Measurements from ENCODE around the gene ZNF823.
A peak's percentile ranks its signal among the peaks of the same experiment; 100 is the strongest.
"Not testable (repeated sequence)": the region's sequence is repeated elsewhere in the genome, so short reads cannot be mapped to it uniquely, and the experiment has no call there.

The ZNF823 gene

DNA sequence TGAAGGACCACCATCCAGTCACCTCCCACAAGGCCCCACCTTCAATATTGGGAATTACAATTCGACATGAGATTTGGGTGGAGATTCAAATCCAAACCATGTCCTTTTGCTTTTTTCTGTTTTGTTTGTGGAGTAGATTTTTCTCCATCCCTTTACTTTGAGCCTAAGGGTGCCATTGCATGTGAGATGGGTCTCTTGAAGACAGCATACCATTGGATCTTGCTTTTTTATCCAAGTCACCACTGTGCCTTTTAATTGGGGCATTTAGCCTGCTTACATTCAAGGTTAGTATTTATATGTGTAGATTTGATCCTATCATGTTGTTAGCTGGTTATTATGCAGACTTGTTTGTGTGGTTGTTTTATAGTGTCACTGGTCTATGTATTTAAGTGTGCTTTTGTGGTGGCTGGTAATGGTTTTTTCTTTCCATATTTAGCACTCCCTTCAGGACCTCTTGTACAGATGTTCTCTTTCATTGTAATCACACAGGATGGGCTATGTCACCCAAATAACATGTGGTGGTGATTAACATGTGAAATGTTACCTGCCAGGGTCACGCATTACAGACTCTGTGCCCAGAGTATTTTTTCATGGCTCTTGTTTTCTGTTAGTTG is 58.0 kb downstream of the ZNF823 start:
- no peak for DNase-seq (ENCODE audit: low read depth in 2 of 2)

- DNase-seq (ENCODE audit: low read depth in 2 of 2): no peak
Observed at GRCh38 chr19:11678504-11678903, 60.2 kb downstream of the ZNF823 start.

GRCh38 chr19:11676661-11677600 is 61.8 kb downstream of the ZNF823 start:
- not testable (repeated sequence) for DNase-seq (ENCODE audit: low read depth in 2 of 2)

GRCh38 chr19:11675569-11675968 is 63.2 kb downstream of the ZNF823 start:
- no peak for DNase-seq (ENCODE audit: low read depth in 2 of 2)

DNA sequence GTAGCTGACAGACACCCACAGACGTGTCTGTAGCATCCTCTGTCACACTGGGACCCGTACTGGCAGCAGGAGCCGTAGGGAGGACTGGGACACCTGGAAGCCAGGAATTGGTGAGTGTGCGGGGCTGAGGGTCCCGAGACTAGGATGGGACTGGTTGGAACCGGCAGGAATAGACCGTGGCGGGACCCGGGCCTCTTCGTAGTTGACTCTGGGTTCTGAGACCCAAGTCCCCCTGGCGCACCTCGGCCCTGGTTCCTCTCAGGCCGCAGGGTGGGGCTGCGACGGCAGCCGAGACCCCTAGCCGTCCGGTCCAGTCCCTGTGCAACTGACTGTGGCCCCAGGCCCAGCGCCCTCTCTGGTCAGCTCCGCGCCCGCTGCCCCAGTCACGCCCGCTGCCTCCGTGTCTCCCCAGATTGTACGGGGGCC is 64.7 kb downstream of the ZNF823 start:
- no peak for DNase-seq (ENCODE audit: low read depth in 2 of 2)

- DNase-seq (ENCODE audit: low read depth in 2 of 2): peak; percentile 15 to 17
Observed at GRCh38 chr19:11673608-11674041, 65.1 kb downstream of the ZNF823 start.
